Activated CD8-positive, alpha-beta T cell treated with anti-CD3 and anti-CD28 coated beads, Interleukin-2, amount 10 ng/mL, durations not matched to agents 7 days and 5 days (primary cell): ENCODE data around the gene SPDYE1. TPM values are rescaled to one million over a fixed set of nuclear protein-coding genes. Genes with fewer than 3 reads are reported as not detected.
"Not testable (repeated sequence)": the region's sequence is repeated elsewhere in the genome, so short reads cannot be mapped to it uniquely, and the experiment has no call there.

Experiments used
- ATAC-seq: fragments of 150-1000 bp; cut with Tn5 transposase; one replicate; pipeline ENCODE4 v1.10.0; 2021; ENCODE audit warnings: moderate library complexity
- CTCF ChIA-PET: fragments of 350-600 bp; sonication (Branson Sonifier 250); formaldehyde crosslinking; loops from one replicate; lab custom pipeline; 2021; ENCODE audit warnings: antibody characterized with exemption; lab: Charles Lee
- POLR2A ChIA-PET: fragments of 350-600 bp; sonication (Branson Sonifier 250); formaldehyde crosslinking; loops from one replicate; lab custom pipeline; 2021; ENCODE audit warnings: antibody characterized with exemption; lab: Charles Lee
- DNase-seq: peaks from one replicate; pipeline ENCODE4 v3.0.0-alpha.2; 2020
- H3K27ac Mint-ChIP-seq: one replicate; pipeline ENCODE4 v1.8.0; 2021; ENCODE audit warnings: mild to moderate bottlenecking, mixed read lengths
- H3K27me3 Mint-ChIP-seq: one replicate; pipeline ENCODE4 v1.8.0; 2021; ENCODE audit warnings: low read depth, mixed read lengths
- H3K36me3 Mint-ChIP-seq: one replicate; pipeline ENCODE4 v1.8.0; 2021; ENCODE audit warnings: low read depth, mixed read lengths
- H3K4me1 Mint-ChIP-seq: one replicate; pipeline ENCODE4 v1.8.0; 2021; ENCODE audit warnings: low read depth, mixed read lengths
- H3K4me3 Mint-ChIP-seq: one replicate; pipeline ENCODE4 v1.8.0; 2021; ENCODE audit warnings: mild to moderate bottlenecking, mixed read lengths
- H3K9me3 Mint-ChIP-seq: one replicate; pipeline ENCODE4 v1.8.0; 2022; ENCODE audit warnings: mixed read lengths; ENCODE audit not compliant: insufficient read depth
- total RNA-seq, 2 experiments: library from RNA; stranded (reverse); gene quantifications; one replicate each; pipeline ENCODE4 v1.2.3, GENCODE V29; 2021

Gene SPDYE1, protein sequence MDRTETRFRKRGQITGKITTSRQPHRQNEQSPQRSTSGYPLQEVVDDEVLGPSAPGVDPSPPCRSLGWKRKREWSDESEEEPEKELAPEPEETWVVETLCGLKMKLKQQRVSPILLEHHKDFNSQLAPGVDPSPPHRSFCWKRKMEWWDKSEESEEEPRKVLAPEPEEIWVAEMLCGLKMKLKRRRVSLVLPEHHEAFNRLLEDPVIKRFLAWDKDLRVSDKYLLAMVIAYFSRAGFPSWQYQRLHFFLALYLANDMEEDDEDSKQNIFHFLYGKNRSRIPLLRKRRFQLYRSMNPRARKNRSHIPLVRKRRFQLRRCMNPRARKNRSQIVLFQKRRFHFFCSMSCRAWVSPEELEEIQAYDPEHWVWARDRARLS
- not detected for total RNA-seq

- H3K27ac Mint-ChIP-seq, CTCF ChIA-PET, H3K36me3 Mint-ChIP-seq, ATAC-seq, DNase-seq, POLR2A ChIA-PET, H3K27me3 Mint-ChIP-seq, H3K4me3 Mint-ChIP-seq, H3K9me3 Mint-ChIP-seq, H3K4me1 Mint-ChIP-seq: not testable (repeated sequence)
Observed at GRCh38 chr7:43997532-43997931, at the start of gene SPDYE1. SPDYE1 (plus strand) TSS chr7:43997897; CDS start chr7:43999950, 2,053 bp downstream.

- Mint-ChIP-seq H3K27ac (no peak overlapping the region), H3K36me3 (peaks cover 9% of the 10 kb centered on the region)
- POLR2A ChIA-PET: no interaction called here
Observed at GRCh38 chr7:43952028-43952427, 45.7 kb upstream of the SPDYE1 start.

DNA sequence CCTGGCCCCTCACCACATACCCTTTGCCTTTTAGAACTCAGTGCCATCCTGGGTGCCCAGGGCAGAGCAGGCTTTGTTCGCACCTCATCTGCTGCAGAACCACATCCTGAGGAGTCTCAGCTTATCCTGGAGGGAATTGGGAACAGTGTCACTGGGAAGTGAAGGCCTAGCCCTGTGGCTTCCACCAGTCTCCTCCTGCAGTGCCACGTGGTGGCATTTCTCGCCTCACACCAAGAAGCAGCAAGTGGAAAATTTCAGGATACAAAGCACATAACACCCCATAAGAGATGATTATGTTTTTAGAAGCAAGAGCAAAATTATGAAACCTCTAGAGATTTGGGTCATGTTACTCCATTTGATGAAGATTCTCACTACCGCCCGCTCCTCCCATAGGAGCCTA lies 44.6 kb upstream of the SPDYE1 start:
- ChIA-PET CTCF (no interaction called here), POLR2A (no interaction called here)
- Mint-ChIP-seq H3K9me3 (no peaks in the 10 kb centered on the region), H3K27ac (no peak overlapping the region), H3K27me3 (no peaks in the 10 kb centered on the region), H3K4me1 (peaks cover 9% of the 10 kb centered on the region), H3K4me3 (no peak overlapping the region), H3K36me3 (peaks cover 1% of the 10 kb centered on the region)
- ATAC-seq (no peak), DNase-seq (no peak)

More at GRCh38 chr7:43952028-43952427, 45.7 kb upstream of the SPDYE1 start:
- Mint-ChIP-seq H3K4me3 (no peak overlapping the region), H3K9me3 (no peaks in the 10 kb centered on the region), H3K27me3 (no peaks in the 10 kb centered on the region), H3K4me1 (peaks cover 9% of the 10 kb centered on the region)
- CTCF ChIA-PET: no interaction called here
- DNase-seq: no peak
- no peak for ATAC-seq

- CTCF ChIA-PET: interaction anchor here (0.6 to 1.9 kb wide), 4 partner anchors 10 to 372 kb away, joined by 3 to 4 read pairs (median 4); partner anchors contain the start of gene STK17A
- DNase-seq (peak; percentile 38), ATAC-seq (peak; percentile 81)
- Mint-ChIP-seq H3K36me3 (peaks cover 4% of the 10 kb centered on the region), H3K4me1 (peaks cover 14% of the 10 kb centered on the region), H3K4me3 (no peak overlapping the region), H3K27ac (no peak overlapping the region), H3K9me3 (no peaks in the 10 kb centered on the region), H3K27me3 (no peaks in the 10 kb centered on the region)
- POLR2A ChIA-PET: no interaction called here
Observed at GRCh38 chr7:43954524-43955228, 43.0 kb upstream of the SPDYE1 start.

GRCh38 chr7:43956027-43956426 lies 41.7 kb upstream of the SPDYE1 start:
- peaks cover 4% of the 10 kb centered on the region for H3K36me3 Mint-ChIP-seq
- H3K27ac Mint-ChIP-seq: no peak overlapping the region
- DNase-seq: no peak
- no peak overlapping the region for H3K4me3 Mint-ChIP-seq
- CTCF ChIA-PET: interaction anchor here (1.0 to 1.9 kb wide), 2 partner anchors 19 to 120 kb away, joined by 3 to 4 read pairs; no protein-coding TSS in a partner anchor
- peaks cover 18% of the 10 kb centered on the region for H3K4me1 Mint-ChIP-seq
- no peaks in the 10 kb centered on the region for H3K9me3 Mint-ChIP-seq
- no peak for ATAC-seq
- POLR2A ChIA-PET: no interaction called here
- no peaks in the 10 kb centered on the region for H3K27me3 Mint-ChIP-seq

GRCh38 chr7:43960933-43961332 lies 36.8 kb upstream of the SPDYE1 start:
- ATAC-seq: no peak
- ChIA-PET CTCF (no interaction called here), POLR2A (no interaction called here)
- Mint-ChIP-seq H3K4me1 (peaks cover 13% of the 10 kb centered on the region), H3K27me3 (no peaks in the 10 kb centered on the region), H3K27ac (no peak overlapping the region), H3K4me3 (no peak overlapping the region), H3K9me3 (no peaks in the 10 kb centered on the region), H3K36me3 (peaks cover 4% of the 10 kb centered on the region)
- DNase-seq: no peak

- H3K27ac Mint-ChIP-seq, H3K36me3 Mint-ChIP-seq, CTCF ChIA-PET, H3K4me1 Mint-ChIP-seq, H3K4me3 Mint-ChIP-seq, DNase-seq, H3K9me3 Mint-ChIP-seq, POLR2A ChIA-PET, ATAC-seq, H3K27me3 Mint-ChIP-seq: not testable (repeated sequence)
Observed at GRCh38 chr7:43966392-43966791, 31.3 kb upstream of the SPDYE1 start.

DNA sequence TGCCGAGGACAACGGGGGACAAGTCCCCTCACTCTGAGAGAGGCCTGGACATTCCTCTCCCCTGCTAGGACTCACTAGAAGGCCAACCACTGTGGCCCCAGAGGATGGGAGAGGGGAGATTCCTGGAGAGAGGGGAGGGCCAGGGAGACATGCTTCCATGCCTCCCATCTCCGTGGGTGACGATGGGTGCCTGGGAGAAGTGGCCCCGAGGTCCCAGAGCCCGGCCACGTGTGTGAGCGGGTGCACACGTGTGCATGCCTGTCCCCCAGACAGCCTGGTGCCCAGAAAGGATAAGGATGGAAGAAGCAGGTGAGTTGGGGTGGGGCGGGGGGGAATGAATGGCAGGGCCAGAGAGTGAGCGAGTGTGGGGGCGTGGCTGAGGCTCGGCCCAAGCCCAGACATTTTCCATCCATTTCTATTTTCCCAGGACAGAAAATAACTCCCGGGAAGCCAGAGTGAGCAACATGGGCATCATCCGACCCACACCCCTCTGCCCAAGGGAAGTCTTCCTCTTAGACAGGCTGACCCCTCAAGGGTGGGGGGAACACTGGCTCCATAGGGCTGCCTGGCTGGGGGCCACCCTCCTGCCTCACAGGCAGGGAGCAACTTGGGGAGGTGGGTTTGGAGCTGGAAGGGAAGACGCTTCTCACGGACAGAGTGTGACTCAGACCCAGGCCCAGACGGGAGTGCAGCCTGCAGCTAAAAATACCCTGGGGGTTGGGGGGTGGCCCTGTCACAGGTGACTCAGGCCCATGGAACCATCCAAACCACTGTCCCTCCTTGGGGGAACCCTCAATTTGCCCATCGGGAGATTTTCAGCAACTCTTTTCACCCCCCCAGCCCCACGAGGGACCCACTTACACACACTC lies 29.3 kb upstream of the SPDYE1 start:
- H3K4me3 Mint-ChIP-seq, H3K27me3 Mint-ChIP-seq, DNase-seq, CTCF ChIA-PET, POLR2A ChIA-PET, H3K4me1 Mint-ChIP-seq, H3K9me3 Mint-ChIP-seq, H3K36me3 Mint-ChIP-seq, H3K27ac Mint-ChIP-seq: not testable (repeated sequence)
- ATAC-seq: peak; percentile 14

DNA sequence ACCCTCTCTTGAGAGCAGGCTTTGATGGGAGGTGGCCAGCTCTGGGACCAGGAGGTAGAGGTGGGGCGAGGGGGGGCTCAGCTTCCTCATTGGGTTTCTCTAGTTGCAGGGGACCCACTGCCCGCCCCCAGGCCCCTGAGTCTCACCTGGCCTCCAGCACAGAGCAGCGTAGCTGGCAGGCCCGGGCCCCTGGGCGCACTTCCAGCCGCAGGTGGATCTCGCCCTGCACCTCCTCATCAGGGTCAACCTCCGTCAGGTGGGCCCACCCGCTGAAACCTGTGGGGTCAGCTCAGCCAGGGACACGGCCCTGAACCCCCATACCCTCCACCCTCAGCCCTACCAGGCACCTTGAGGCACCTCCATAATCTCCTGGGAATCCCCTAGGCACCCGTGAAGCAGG lies 28.1 kb upstream of the SPDYE1 start:
- H3K27ac Mint-ChIP-seq, POLR2A ChIA-PET, H3K9me3 Mint-ChIP-seq, CTCF ChIA-PET, H3K36me3 Mint-ChIP-seq, H3K4me1 Mint-ChIP-seq, H3K4me3 Mint-ChIP-seq, ATAC-seq, DNase-seq, H3K27me3 Mint-ChIP-seq: not testable (repeated sequence)

DNA sequence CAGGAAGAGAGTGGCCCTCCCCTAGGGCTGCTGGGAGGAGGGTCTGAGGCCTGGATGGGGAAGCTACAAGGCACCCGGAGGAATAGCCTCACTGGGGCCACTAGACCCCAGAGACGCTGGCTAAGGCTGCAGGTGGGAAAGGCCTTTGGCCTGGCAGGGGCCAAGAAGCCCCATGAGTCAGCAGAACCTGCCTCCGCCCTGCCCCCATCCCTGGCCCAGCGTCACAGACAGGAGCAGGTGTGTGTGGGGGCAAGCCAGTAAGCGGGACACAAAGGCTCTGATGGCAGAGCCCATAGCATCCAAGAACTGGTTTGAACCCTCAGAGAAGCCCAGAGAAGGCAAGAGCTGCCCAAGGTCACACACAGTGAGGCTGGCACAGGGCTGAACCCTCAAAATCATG lies 27.0 kb upstream of the SPDYE1 start:
- H3K9me3 Mint-ChIP-seq, H3K27me3 Mint-ChIP-seq, CTCF ChIA-PET, H3K36me3 Mint-ChIP-seq, H3K4me1 Mint-ChIP-seq, H3K27ac Mint-ChIP-seq, DNase-seq, H3K4me3 Mint-ChIP-seq, POLR2A ChIA-PET, ATAC-seq: not testable (repeated sequence)

- CTCF ChIA-PET, H3K9me3 Mint-ChIP-seq, POLR2A ChIA-PET, H3K27me3 Mint-ChIP-seq, ATAC-seq, H3K4me1 Mint-ChIP-seq, H3K27ac Mint-ChIP-seq, DNase-seq, H3K36me3 Mint-ChIP-seq, H3K4me3 Mint-ChIP-seq: not testable (repeated sequence)
Observed at GRCh38 chr7:43974033-43974573, 23.6 kb upstream of the SPDYE1 start.
